SK-N-SH treated with all-trans-retinoic acid at 6 μM for 48 hours (cell line): ENCODE measurements around the gene KCNH2.

ENCODE experiments used
- ISL1 ChIP-seq: fragments of 250-450 bp; sonication (Bioruptor Pico); IDR thresholded peaks from 2 replicates; pipeline ENCODE4 v2.1.2; 2022; ENCODE audit warnings: mild to moderate bottlenecking, moderate library complexity
- RARB ChIP-seq: fragments of 250-450 bp; sonication (Bioruptor Pico); IDR thresholded peaks from 2 replicates; pipeline ENCODE4 v1.8.0; 2021; ENCODE audit warnings: mild to moderate bottlenecking, moderate library complexity
- ZFP30 ChIP-seq: fragments of 450-650 bp; formaldehyde crosslinking; IDR thresholded peaks from 2 replicates; pipeline ENCODE4 v1.5.0; 2022; ENCODE audit warnings: mild to moderate bottlenecking, moderate library complexity
- ZNF70 ChIP-seq: fragments of 450-650 bp; formaldehyde crosslinking; IDR thresholded peaks from 2 replicates; pipeline ENCODE4 v1.5.0; 2020; ENCODE audit warnings: mild to moderate bottlenecking, moderate library complexity
- TF ChIP-seq, protein P1 (sequence below): fragments of 250-450 bp; sonication (Bioruptor Pico); IDR thresholded peaks from 2 replicates; pipeline ENCODE4 v1.8.0; 2020; ENCODE audit warnings: mild to moderate bottlenecking, moderate library complexity, borderline replicate concordance

DNA sequence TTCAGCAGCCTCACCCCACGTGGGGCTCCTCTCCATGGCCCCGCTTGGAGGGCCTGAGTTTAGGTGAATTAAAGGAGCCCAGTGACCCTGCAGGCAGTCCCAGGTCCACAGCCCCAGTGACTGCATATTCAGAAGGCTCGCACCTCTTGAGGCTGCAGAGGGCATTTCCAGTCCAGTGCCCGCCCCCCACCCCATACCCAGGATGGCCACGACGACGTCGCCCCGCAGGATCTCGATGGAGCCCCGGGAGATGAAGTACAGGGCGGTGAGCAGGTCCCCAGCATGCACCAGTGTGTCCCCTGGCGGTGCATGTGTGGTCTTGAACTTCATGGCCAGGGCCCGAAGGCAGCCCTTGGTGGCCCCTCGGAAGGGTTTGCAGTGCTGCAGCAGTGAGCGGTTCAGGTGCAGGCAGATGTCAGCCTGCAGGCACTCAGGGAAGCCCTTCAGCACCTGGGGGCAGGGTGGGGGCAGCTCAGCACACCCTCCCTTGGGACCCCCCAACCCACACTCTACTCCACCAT lies 28.1 kb downstream of the KCNH2 start:
- no peak for TF ChIP-seq RARB (CRISPR knock-in tag)
- no peak for TF ChIP-seq ISL1 (CRISPR knock-in tag)
- TF ChIP-seq, protein P1, sequence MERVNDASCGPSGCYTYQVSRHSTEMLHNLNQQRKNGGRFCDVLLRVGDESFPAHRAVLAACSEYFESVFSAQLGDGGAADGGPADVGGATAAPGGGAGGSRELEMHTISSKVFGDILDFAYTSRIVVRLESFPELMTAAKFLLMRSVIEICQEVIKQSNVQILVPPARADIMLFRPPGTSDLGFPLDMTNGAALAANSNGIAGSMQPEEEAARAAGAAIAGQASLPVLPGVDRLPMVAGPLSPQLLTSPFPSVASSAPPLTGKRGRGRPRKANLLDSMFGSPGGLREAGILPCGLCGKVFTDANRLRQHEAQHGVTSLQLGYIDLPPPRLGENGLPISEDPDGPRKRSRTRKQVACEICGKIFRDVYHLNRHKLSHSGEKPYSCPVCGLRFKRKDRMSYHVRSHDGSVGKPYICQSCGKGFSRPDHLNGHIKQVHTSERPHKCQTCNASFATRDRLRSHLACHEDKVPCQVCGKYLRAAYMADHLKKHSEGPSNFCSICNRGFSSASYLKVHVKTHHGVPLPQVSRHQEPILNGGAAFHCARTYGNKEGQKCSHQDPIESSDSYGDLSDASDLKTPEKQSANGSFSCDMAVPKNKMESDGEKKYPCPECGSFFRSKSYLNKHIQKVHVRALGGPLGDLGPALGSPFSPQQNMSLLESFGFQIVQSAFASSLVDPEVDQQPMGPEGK = no peak
- TF ChIP-seq ZNF70 (CRISPR knock-in tag) = no peak
- no peak for TF ChIP-seq ZFP30 (CRISPR knock-in tag)
